GM20431 (cell line): Measurements from ENCODE around the gene SMPD3.
"Not testable (repeated sequence)": the region's sequence is repeated elsewhere in the genome, so short reads cannot be mapped to it uniquely, and the experiment has no call there.

Experiments
- in situ Hi-C: fragments of 300-500 bp; cut with MseI, MboI; formaldehyde crosslinking; loops from one replicate; pipeline ENCODE4 v1.15.0; 2020; ENCODE audit warnings: low sequenced_read_pairs; ENCODE audit not compliant: unreplicated experiment

Gene SMPD3

GRCh38 chr16:68448360-68448970, at the start of gene SMPD3:
TSS of gene SMPD3 (minus strand) at chr16:68448508. CDS start at chr16:68372181, 76,327 bp downstream.
- in situ Hi-C loops: loop anchor here (10.0 kb wide), 1 partner anchor 56 kb away; no protein-coding TSS in a partner anchor

GRCh38 chr16:68496689-68497088, 48.4 kb upstream of the SMPD3 start:
- in situ Hi-C loops: no loop called here

GRCh38 chr16:68494261-68494660, 46.0 kb upstream of the SMPD3 start:
- in situ Hi-C loops: not testable (repeated sequence)

GRCh38 chr16:68493412-68494070, 45.2 kb upstream of the SMPD3 start:
- in situ Hi-C loops: no loop called here

- in situ Hi-C loops: no loop called here
Measured at GRCh38 chr16:68492543-68493411, 44.5 kb upstream of the SMPD3 start.

- in situ Hi-C loops: no loop called here
Measured at GRCh38 chr16:68492151-68492542, 43.8 kb upstream of the SMPD3 start.

GRCh38 chr16:68491576-68491950, 43.3 kb upstream of the SMPD3 start:
- in situ Hi-C loops: no loop called here

GRCh38 chr16:68490829-68491575, 42.7 kb upstream of the SMPD3 start:
- in situ Hi-C loops: no loop called here

GRCh38 chr16:68490358-68490757, 42.0 kb upstream of the SMPD3 start:
- in situ Hi-C loops: no loop called here

GRCh38 chr16:68488554-68488953, 40.2 kb upstream of the SMPD3 start:
- in situ Hi-C loops: no loop called here

- in situ Hi-C loops: no loop called here
Measured at GRCh38 chr16:68487669-68488068, 39.4 kb upstream of the SMPD3 start.

- in situ Hi-C loops: no loop called here
Measured at GRCh38 chr16:68487203-68487514, 38.9 kb upstream of the SMPD3 start.

GRCh38 chr16:68486502-68487202, 38.3 kb upstream of the SMPD3 start:
- in situ Hi-C loops: no loop called here

- in situ Hi-C loops: no loop called here
Measured at GRCh38 chr16:68481636-68482035, 33.3 kb upstream of the SMPD3 start.

GRCh38 chr16:68480084-68480995, 32.0 kb upstream of the SMPD3 start:
- in situ Hi-C loops: no loop called here

GRCh38 chr16:68479271-68479670, 31.0 kb upstream of the SMPD3 start:
- in situ Hi-C loops: no loop called here

GRCh38 chr16:68478526-68479250, 30.4 kb upstream of the SMPD3 start:
- in situ Hi-C loops: no loop called here

GRCh38 chr16:68475071-68475470, 26.8 kb upstream of the SMPD3 start:
- in situ Hi-C loops: no loop called here
